Calu3 (cell line): ENCODE results near the gene SLC24A1. TPM values are rescaled to one million over a fixed set of nuclear protein-coding genes. Genes with fewer than 3 reads are reported as not detected.

Experiments used
- BruUV-seq: library from RNA; stranded (reverse); fragments of 400-500 nt; replicated peaks from 2 replicates; lab custom pipeline; 2021; lab: Mats Ljungman, UMichigan
- CTCF ChIA-PET: fragments of 300-600 bp; sonication (Branson Sonifier 250); formaldehyde crosslinking; loops from one replicate; lab custom pipeline; 2022; ENCODE audit warnings: antibody characterized with exemption; lab: Charles Lee
- DNase-seq: peaks from one replicate; pipeline ENCODE4 v3.0.0; 2022
- H3K27ac Mint-ChIP-seq: one replicate; pipeline ENCODE4 v1.8.0; 2022; ENCODE audit warnings: mixed read lengths; ENCODE audit not compliant: unreplicated experiment
- H3K27me3 Mint-ChIP-seq: one replicate; pipeline ENCODE4 v1.8.0; 2022; ENCODE audit warnings: mixed read lengths; ENCODE audit not compliant: unreplicated experiment
- H3K36me3 Mint-ChIP-seq: one replicate; pipeline ENCODE4 v1.8.0; 2022; ENCODE audit warnings: mild to moderate bottlenecking, moderate library complexity, mixed read lengths; ENCODE audit not compliant: insufficient read depth, unreplicated experiment
- H3K4me1 Mint-ChIP-seq: one replicate; pipeline ENCODE4 v1.8.0; 2022; ENCODE audit warnings: mild to moderate bottlenecking, low read depth, mixed read lengths; ENCODE audit not compliant: unreplicated experiment
- H3K4me3 Mint-ChIP-seq: one replicate; pipeline ENCODE4 v1.8.0; 2022; ENCODE audit warnings: mild to moderate bottlenecking, low read depth, moderate library complexity, mixed read lengths; ENCODE audit not compliant: unreplicated experiment
- H3K9me3 Mint-ChIP-seq: one replicate; pipeline ENCODE4 v1.8.0; 2022; ENCODE audit warnings: low read depth, mixed read lengths; ENCODE audit not compliant: unreplicated experiment
- CTCF ChIP-seq: fragments of 200-600 bp; IDR thresholded peaks from one replicate; pipeline ENCODE4 v1.8.0; 2022; ENCODE audit warnings: antibody characterized with exemption; ENCODE audit not compliant: unreplicated experiment
- intact Hi-C: fragments of 100-400 bp; cut with micrococcal nuclease; formaldehyde crosslinking; loops from one replicate; pipeline ENCODE4 v1.10.0; 2022; ENCODE audit not compliant: unreplicated experiment
- total RNA-seq: library from RNA; stranded (reverse); gene quantifications from 2 replicates; pipeline ENCODE4 v1.2.3, GENCODE V29; 2022

SLC24A1 gene
- total RNA-seq, 1 experiment from 2014 or later: 9.0 TPM

- Mint-ChIP-seq H3K4me1 (no peaks in the 10 kb centered on the region), H3K27ac (no peak overlapping the region), H3K4me3 (no peak overlapping the region), H3K9me3 (no peaks in the 10 kb centered on the region), H3K36me3 (peaks cover 38% of the 10 kb centered on the region), H3K27me3 (no peaks in the 10 kb centered on the region)
- no TSS peak for BruUV-seq
- CTCF ChIA-PET: no interaction called here
- intact Hi-C loops: no loop called here
- DNase-seq: no peak
- TF ChIP-seq CTCF: no peak
Measured at GRCh38 chr15:65599677-65600076, 22.1 kb upstream of the SLC24A1 start.

GRCh38 chr15:65603134-65603533, 18.6 kb upstream of the SLC24A1 start:
- DNase-seq: no peak
- no TSS peak for BruUV-seq
- CTCF ChIA-PET: no interaction called here
- Mint-ChIP-seq H3K4me3 (no peak overlapping the region), H3K36me3 (peaks cover 27% of the 10 kb centered on the region), H3K9me3 (no peaks in the 10 kb centered on the region), H3K4me1 (no peaks in the 10 kb centered on the region), H3K27me3 (no peaks in the 10 kb centered on the region), H3K27ac (no peak overlapping the region)
- intact Hi-C loops: no loop called here
- no peak for TF ChIP-seq CTCF

DNA sequence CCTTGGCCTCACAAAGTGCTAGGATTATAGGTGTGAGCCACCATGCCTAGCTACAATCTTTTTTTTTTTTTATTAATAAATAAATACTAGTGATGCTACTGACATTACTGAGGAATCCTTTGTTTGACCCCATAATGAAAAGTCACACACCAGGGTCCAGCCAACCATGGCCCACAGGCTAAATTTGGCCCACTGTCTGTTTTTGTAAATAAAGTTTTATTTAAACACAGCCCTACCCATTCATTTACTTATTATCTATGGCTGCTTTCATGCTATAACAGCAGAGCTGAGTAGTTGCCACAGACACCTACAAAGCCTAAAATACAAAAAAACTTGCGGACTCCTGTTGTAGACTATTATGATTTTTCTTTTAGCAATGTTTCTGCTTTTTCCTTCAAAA, 18.2 kb upstream of the SLC24A1 start:
- no peak overlapping the region for H3K4me3 Mint-ChIP-seq
- no peak for DNase-seq
- intact Hi-C loops: no loop called here
- H3K9me3 Mint-ChIP-seq: no peaks in the 10 kb centered on the region
- no peaks in the 10 kb centered on the region for H3K27me3 Mint-ChIP-seq
- peaks cover 22% of the 10 kb centered on the region for H3K36me3 Mint-ChIP-seq
- TF ChIP-seq CTCF: no peak
- CTCF ChIA-PET: no interaction called here
- no peak overlapping the region for H3K27ac Mint-ChIP-seq
- no peaks in the 10 kb centered on the region for H3K4me1 Mint-ChIP-seq
- no TSS peak for BruUV-seq

GRCh38 chr15:65610871-65611718, 10.6 kb upstream of the SLC24A1 start, which contains the start of gene INTS14:
Gene INTS14, minus strand, starts transcription at chr15:65611131. Its CDS starts 3,751 bp downstream, at chr15:65607380.
- H3K4me3 Mint-ChIP-seq: peak within 1 kb of the TSS; percentile 78
- BruUV-seq: no TSS peak
- peaks cover 27% of the 10 kb centered on the region for H3K36me3 Mint-ChIP-seq
- CTCF ChIA-PET: interaction anchor here (0.7 to 1.7 kb wide), 8 partner anchors 10 to 221 kb away, joined by 3 to 5 read pairs (median 4); partner anchors contain the start of gene SLC24A1
- H3K9me3 Mint-ChIP-seq: no peaks in the 10 kb centered on the region
- peak; percentile 73 for TF ChIP-seq CTCF
- H3K4me1 Mint-ChIP-seq: peaks cover 11% of the 10 kb centered on the region
- DNase-seq: peak; percentile 99
- intact Hi-C loops: no loop called here
- H3K27me3 Mint-ChIP-seq: no peaks in the 10 kb centered on the region
- H3K27ac Mint-ChIP-seq: peak within 1 kb of the TSS; percentile 90
